ENCODE results near the gene GNPTAB.
"Not testable (repeated sequence)": the region's sequence is repeated elsewhere in the genome, so short reads cannot be mapped to it uniquely, and the experiment has no call there.

Gene GNPTAB

GRCh38 chr12:101830367-101831325, at the start of gene GNPTAB:
TSS of gene GNPTAB (minus strand) at chr12:101830959. CDS start at chr12:101830675, 284 bp downstream.
- in situ Hi-C loops (cut with HindIII; ENCODE audit: low sequenced_read_pairs), result no loop called here

- in situ Hi-C loops (cut with HindIII; ENCODE audit: low sequenced_read_pairs), result no loop called here
Measured at GRCh38 chr12:101878243-101878821, 47.6 kb upstream of the GNPTAB start.

GRCh38 chr12:101877806-101878242, 47.1 kb upstream of the GNPTAB start:
- in situ Hi-C loops (cut with HindIII; ENCODE audit: low sequenced_read_pairs), result no loop called here

- in situ Hi-C loops (cut with HindIII; ENCODE audit: low sequenced_read_pairs), result no loop called here
Measured at GRCh38 chr12:101876861-101877805, 46.4 kb upstream of the GNPTAB start, which contains the start of gene DRAM1. TSS of gene DRAM1 (plus strand) at chr12:101877580. CDS start at chr12:101877790, 210 bp downstream.

GRCh38 chr12:101876322-101876860, 45.6 kb upstream of the GNPTAB start:
- in situ Hi-C loops (cut with HindIII; ENCODE audit: low sequenced_read_pairs), result no loop called here

GRCh38 chr12:101875162-101875561, 44.4 kb upstream of the GNPTAB start:
- in situ Hi-C loops (cut with HindIII; ENCODE audit: low sequenced_read_pairs), result no loop called here

GRCh38 chr12:101870925-101871324, 40.2 kb upstream of the GNPTAB start:
- in situ Hi-C loops (cut with HindIII; ENCODE audit: low sequenced_read_pairs), result no loop called here

- in situ Hi-C loops (cut with HindIII; ENCODE audit: low sequenced_read_pairs), result not testable (repeated sequence)
Measured at GRCh38 chr12:101867619-101868018, 36.9 kb upstream of the GNPTAB start.

GRCh38 chr12:101866615-101867373, 36.0 kb upstream of the GNPTAB start:
- in situ Hi-C loops (cut with HindIII; ENCODE audit: low sequenced_read_pairs), result no loop called here

- in situ Hi-C loops (cut with HindIII; ENCODE audit: low sequenced_read_pairs), result no loop called here
Measured at GRCh38 chr12:101863981-101864380, 33.2 kb upstream of the GNPTAB start.

GRCh38 chr12:101862245-101862644, 31.5 kb upstream of the GNPTAB start:
- in situ Hi-C loops (cut with HindIII; ENCODE audit: low sequenced_read_pairs), result no loop called here

- in situ Hi-C loops (cut with HindIII; ENCODE audit: low sequenced_read_pairs), result not testable (repeated sequence)
Measured at GRCh38 chr12:101861688-101862087, 30.9 kb upstream of the GNPTAB start.

- in situ Hi-C loops (cut with HindIII; ENCODE audit: low sequenced_read_pairs), result no loop called here
Measured at GRCh38 chr12:101859664-101860607, 29.2 kb upstream of the GNPTAB start.

- in situ Hi-C loops (cut with HindIII; ENCODE audit: low sequenced_read_pairs), result no loop called here
Measured at GRCh38 chr12:101858361-101858760, 27.6 kb upstream of the GNPTAB start.

- in situ Hi-C loops (cut with HindIII; ENCODE audit: low sequenced_read_pairs), result no loop called here
Measured at GRCh38 chr12:101857043-101857558, 26.3 kb upstream of the GNPTAB start.

GRCh38 chr12:101856614-101857013, 25.9 kb upstream of the GNPTAB start:
- in situ Hi-C loops (cut with HindIII; ENCODE audit: low sequenced_read_pairs), result not testable (repeated sequence)

- in situ Hi-C loops (cut with HindIII; ENCODE audit: low sequenced_read_pairs), result no loop called here
Measured at GRCh38 chr12:101855976-101856375, 25.2 kb upstream of the GNPTAB start.

GRCh38 chr12:101855364-101855884, 24.7 kb upstream of the GNPTAB start:
- in situ Hi-C loops (cut with HindIII; ENCODE audit: low sequenced_read_pairs), result no loop called here
